Caco-2 (cell line): ENCODE results near the gene SARS2. TPM values are rescaled to one million over a fixed set of nuclear protein-coding genes. Genes with fewer than 3 reads are reported as not detected.

Experiments used
- BruUV-seq: library from RNA; stranded (reverse); fragments of 400-500 nt; replicated peaks from 2 replicates; lab custom pipeline; 2021; lab: Mats Ljungman, UMichigan
- CTCF ChIA-PET: fragments of 300-600 bp; sonication (Branson Sonifier 250); formaldehyde crosslinking; loops from one replicate; lab custom pipeline; 2022; ENCODE audit warnings: antibody characterized with exemption; lab: Charles Lee
- POLR2A ChIA-PET: fragments of 300-600 bp; sonication (Branson Sonifier 250); formaldehyde crosslinking; loops from one replicate; lab custom pipeline; 2022; ENCODE audit warnings: antibody characterized with exemption; lab: Charles Lee
- DNase-seq, 2 experiments: peaks; one replicate each; pipeline versions ENCODE4 v3.0.0 to v3.0.0-alpha.2; 2020 to 2022
- H3K27me3 ChIP-seq: replicated peaks from 2 replicates; pipeline ENCODE4 v1.6.0; 2011; ENCODE audit warnings: low read length; ENCODE audit not compliant: control insufficient read depth, insufficient read depth
- H3K36me3 ChIP-seq: 2 replicates; pipeline ENCODE4 v1.5.1; 2011; ENCODE audit warnings: low read length; ENCODE audit not compliant: control insufficient read depth, insufficient read depth
- H3K4me1 ChIP-seq: fragments of 250-450 bp; sonication (Bioruptor Pico); 2 replicates; pipeline ENCODE4 v1.5.1; 2020; ENCODE audit warnings: mild to moderate bottlenecking
- H3K4me3 ChIP-seq: 2 replicates; pipeline ENCODE4 v1.5.1; 2011; ENCODE audit warnings: low read depth, mild to moderate bottlenecking, control low read depth, low read length
- H3K9me3 ChIP-seq: fragments of 250-450 bp; sonication (Bioruptor Pico); 2 replicates; pipeline ENCODE4 v1.5.1; 2020; ENCODE audit warnings: mild to moderate bottlenecking, moderate library complexity
- H3K27ac Mint-ChIP-seq: one replicate; pipeline ENCODE4 v1.8.0; 2022; ENCODE audit warnings: mixed read lengths; ENCODE audit not compliant: unreplicated experiment
- H3K27me3 Mint-ChIP-seq: one replicate; pipeline ENCODE4 v1.8.0; 2022; ENCODE audit warnings: mixed read lengths; ENCODE audit not compliant: insufficient read depth, unreplicated experiment
- H3K36me3 Mint-ChIP-seq: one replicate; pipeline ENCODE4 v1.8.0; 2022; ENCODE audit warnings: mild to moderate bottlenecking, mixed read lengths; ENCODE audit not compliant: insufficient read depth, unreplicated experiment
- H3K4me1 Mint-ChIP-seq: one replicate; pipeline ENCODE4 v1.8.0; 2022; ENCODE audit warnings: low read depth, mixed read lengths; ENCODE audit not compliant: unreplicated experiment
- H3K4me3 Mint-ChIP-seq: one replicate; pipeline ENCODE4 v1.8.0; 2022; ENCODE audit warnings: mild to moderate bottlenecking, moderate library complexity, mixed read lengths; ENCODE audit not compliant: unreplicated experiment
- H3K9me3 Mint-ChIP-seq: one replicate; pipeline ENCODE4 v1.8.0; 2022; ENCODE audit warnings: mixed read lengths; ENCODE audit not compliant: unreplicated experiment
- intact Hi-C: fragments of 100-400 bp; cut with micrococcal nuclease; formaldehyde crosslinking; loops from one replicate; pipeline ENCODE4 v1.10.0; 2022; ENCODE audit not compliant: unreplicated experiment
- total RNA-seq: library from RNA; stranded (reverse); gene quantifications from 2 replicates; pipeline ENCODE4 v1.2.3, GENCODE V29; 2022
- TF ChIP-seq, protein P1 (sequence below), 2 experiments: fragments of 200-600 bp in 1 of 2; IDR thresholded peaks; 1 replicate in 1 of 2; 2 replicates in 1 of 2; pipeline versions ENCODE4 v1.5.1 to v1.8.0; 2011 to 2022; ENCODE audit warnings: antibody characterized with exemption in 1 of 2, control low read depth in 1 of 2, inconsistent platforms in 1 of 2, low read depth in 1 of 2, low read length in 1 of 2, mild to moderate bottlenecking in 1 of 2, moderate library complexity in 1 of 2; ENCODE audit not compliant: insufficient read depth in 1 of 2, severe bottlenecking in 1 of 2, unreplicated experiment in 1 of 2

Gene SARS2
- total RNA-seq, 1 experiment from 2014 or later: 66.6 TPM

DNA sequence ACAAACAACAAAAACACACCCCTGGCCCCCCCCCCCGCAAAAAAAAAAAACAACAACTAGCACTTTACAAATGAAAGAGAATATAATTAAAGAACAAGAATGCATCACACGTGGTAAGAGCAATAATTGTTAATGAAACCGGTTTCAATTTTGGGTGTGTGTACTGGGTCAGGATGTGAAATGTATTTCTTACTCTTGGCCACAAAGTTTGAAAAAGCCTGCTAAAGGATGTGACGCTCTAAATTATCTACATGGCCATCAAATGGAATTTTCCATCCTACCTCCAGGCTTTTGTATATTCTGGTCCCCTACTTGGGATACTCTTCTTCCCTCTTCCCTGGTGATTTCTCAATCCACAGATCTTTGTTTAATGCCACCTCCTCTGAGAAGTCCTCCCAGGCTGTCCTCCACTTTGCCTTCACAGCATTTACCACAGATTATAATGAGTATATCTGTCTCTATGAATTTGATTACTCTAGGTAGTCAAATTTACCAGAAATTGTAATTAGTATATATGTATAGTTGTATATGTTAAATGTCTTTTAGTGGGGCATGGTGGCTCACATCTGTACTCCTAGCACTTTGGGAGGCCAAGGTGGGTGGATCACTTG is 2.1 kb downstream of the SARS2 start:
- Mint-ChIP-seq H3K27ac (no peak overlapping the region), H3K4me3 (no peak overlapping the region)
- intact Hi-C loops: no loop called here

DNA sequence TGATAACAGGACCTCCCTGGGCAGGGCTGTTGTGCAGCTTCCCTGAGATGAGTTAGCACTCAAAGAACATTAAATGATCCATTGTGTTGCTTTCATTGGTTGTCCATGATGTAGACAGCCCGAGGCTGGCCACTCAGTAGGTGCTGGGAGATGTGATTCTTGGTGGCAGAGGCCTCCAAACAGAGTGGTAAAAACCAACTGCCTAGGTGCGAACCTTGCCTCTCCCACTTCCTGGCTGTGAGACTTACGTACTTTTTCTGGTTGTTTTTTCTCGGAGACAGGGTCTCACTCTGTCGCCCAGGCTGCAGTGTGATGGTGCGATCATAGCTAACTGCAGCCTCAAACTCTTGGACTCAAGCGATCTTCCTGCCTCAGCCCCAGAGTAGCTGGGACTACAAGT is 6.2 kb downstream of the SARS2 start:
- H3K27me3 ChIP-seq: no peaks in the 10 kb centered on the region
- peaks cover 5% of the 10 kb centered on the region for H3K36me3 ChIP-seq
- Mint-ChIP-seq H3K36me3 (peaks cover 37% of the 10 kb centered on the region), H3K27ac (no peak overlapping the region), H3K9me3 (no peaks in the 10 kb centered on the region), H3K4me3 (no peak overlapping the region), H3K27me3 (no peaks in the 10 kb centered on the region), H3K4me1 (no peaks in the 10 kb centered on the region)
- H3K4me1 ChIP-seq: no peaks in the 10 kb centered on the region
- H3K4me3 ChIP-seq: no peak overlapping the region
- no peak for DNase-seq
- no peaks in the 10 kb centered on the region for H3K9me3 ChIP-seq
- ChIA-PET POLR2A (no interaction called here), CTCF (interaction anchor here (0.6 kb wide), 1 partner anchor 18 kb away, joined by 3 read pairs; no protein-coding TSS in a partner anchor)
- TF ChIP-seq, protein P1, sequence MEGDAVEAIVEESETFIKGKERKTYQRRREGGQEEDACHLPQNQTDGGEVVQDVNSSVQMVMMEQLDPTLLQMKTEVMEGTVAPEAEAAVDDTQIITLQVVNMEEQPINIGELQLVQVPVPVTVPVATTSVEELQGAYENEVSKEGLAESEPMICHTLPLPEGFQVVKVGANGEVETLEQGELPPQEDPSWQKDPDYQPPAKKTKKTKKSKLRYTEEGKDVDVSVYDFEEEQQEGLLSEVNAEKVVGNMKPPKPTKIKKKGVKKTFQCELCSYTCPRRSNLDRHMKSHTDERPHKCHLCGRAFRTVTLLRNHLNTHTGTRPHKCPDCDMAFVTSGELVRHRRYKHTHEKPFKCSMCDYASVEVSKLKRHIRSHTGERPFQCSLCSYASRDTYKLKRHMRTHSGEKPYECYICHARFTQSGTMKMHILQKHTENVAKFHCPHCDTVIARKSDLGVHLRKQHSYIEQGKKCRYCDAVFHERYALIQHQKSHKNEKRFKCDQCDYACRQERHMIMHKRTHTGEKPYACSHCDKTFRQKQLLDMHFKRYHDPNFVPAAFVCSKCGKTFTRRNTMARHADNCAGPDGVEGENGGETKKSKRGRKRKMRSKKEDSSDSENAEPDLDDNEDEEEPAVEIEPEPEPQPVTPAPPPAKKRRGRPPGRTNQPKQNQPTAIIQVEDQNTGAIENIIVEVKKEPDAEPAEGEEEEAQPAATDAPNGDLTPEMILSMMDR (IDR thresholded peaks at IDR 0.05; ENCODE audit: insufficient read depth in 1 of 2, low read depth in 1 of 2, low read length in 1 of 2, severe bottlenecking in 1 of 2, unreplicated experiment in 1 of 2): no peak
- BruUV-seq: no TSS peak
- intact Hi-C loops: no loop called here

More for the DNA sequence above, 2.1 kb downstream of the SARS2 start:
- Histone ChIP-seq H3K27me3 (no peaks in the 10 kb centered on the region), H3K36me3 (peaks cover 11% of the 10 kb centered on the region), H3K4me1 (0 out of 2 replicates have a peak, but pooled peaks cover 5% of the 10 kb centered on the region), H3K4me3 (no peak overlapping the region), H3K9me3 (0 out of 2 replicates have a peak, but pooled peaks cover 4% of the 10 kb centered on the region)
- H3K4me1 Mint-ChIP-seq: no peaks in the 10 kb centered on the region
- CTCF ChIA-PET: interaction anchor here (0.7 to 0.8 kb wide), 2 partner anchors 277 to 567 kb away, joined by 3 to 10 read pairs; no protein-coding TSS in a partner anchor
- TF ChIP-seq, protein P1 (IDR thresholded peaks at IDR 0.05; ENCODE audit: insufficient read depth in 1 of 2, low read depth in 1 of 2, low read length in 1 of 2, severe bottlenecking in 1 of 2, unreplicated experiment in 1 of 2): no peak
- POLR2A ChIA-PET: interaction anchor here (0.5 to 1.0 kb wide), 2 partner anchors 79 to 233 kb away, joined by 3 to 5 read pairs; no protein-coding TSS in a partner anchor
- H3K36me3 Mint-ChIP-seq: peaks cover 59% of the 10 kb centered on the region
- H3K9me3 Mint-ChIP-seq: peaks cover 5% of the 10 kb centered on the region
- BruUV-seq: no TSS peak
- no peaks in the 10 kb centered on the region for H3K27me3 Mint-ChIP-seq
- DNase-seq: no peak

DNA sequence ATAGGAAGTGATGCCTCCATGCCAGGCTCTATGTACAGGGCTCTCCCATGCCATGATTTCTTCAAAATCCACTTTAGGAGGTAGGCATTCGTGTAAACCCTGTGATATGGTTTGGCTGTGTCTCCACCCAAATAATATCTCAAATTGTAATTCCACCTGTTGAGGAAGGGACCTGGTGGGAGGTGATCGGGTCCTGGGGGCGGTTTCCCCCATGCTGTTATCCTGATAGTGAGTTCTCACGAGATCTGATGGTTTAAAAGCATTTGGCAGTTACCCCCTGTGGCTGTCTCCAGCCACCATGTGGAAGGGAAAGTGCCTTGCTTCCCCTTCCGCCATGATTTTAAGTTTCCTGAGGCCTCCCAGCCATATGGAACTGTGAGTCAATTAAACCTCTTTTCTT is 8.1 kb downstream of the SARS2 start:
- no peaks in the 10 kb centered on the region for H3K9me3 ChIP-seq
- no peaks in the 10 kb centered on the region for H3K27me3 Mint-ChIP-seq
- TF ChIP-seq, protein P1 (IDR thresholded peaks at IDR 0.05; ENCODE audit: insufficient read depth in 1 of 2, low read depth in 1 of 2, low read length in 1 of 2, severe bottlenecking in 1 of 2, unreplicated experiment in 1 of 2): no peak
- BruUV-seq: no TSS peak
- no peak overlapping the region for H3K4me3 Mint-ChIP-seq
- H3K27ac Mint-ChIP-seq: no peak overlapping the region
- H3K9me3 Mint-ChIP-seq: no peaks in the 10 kb centered on the region
- intact Hi-C loops: no loop called here
- POLR2A ChIA-PET: no interaction called here
- no peak overlapping the region for H3K4me3 ChIP-seq
- H3K4me1 ChIP-seq: no peaks in the 10 kb centered on the region
- peaks cover 21% of the 10 kb centered on the region for H3K36me3 Mint-ChIP-seq
- CTCF ChIA-PET: no interaction called here
- no peaks in the 10 kb centered on the region for H3K4me1 Mint-ChIP-seq
- no peak for DNase-seq
- no peaks in the 10 kb centered on the region for H3K27me3 ChIP-seq
- H3K36me3 ChIP-seq: peaks cover 5% of the 10 kb centered on the region
